Epithelial cell of esophagus (primary cell): ENCODE results near the gene ABCC10.

Experiments
- DNase-seq: peaks from one replicate; pipeline ENCODE4 v3.0.0; 2010; ENCODE audit warnings: low read depth
- H3K4me3 ChIP-seq: 2 replicates; pipeline ENCODE4 v1.5.1; 2011; ENCODE audit warnings: mild to moderate bottlenecking, low read length, control low read depth
- TF ChIP-seq, protein P1 (sequence below): IDR thresholded peaks from 2 replicates; pipeline ENCODE4 v1.5.1; 2011; ENCODE audit warnings: low read depth, mild to moderate bottlenecking, low read length, control low read depth, inconsistent platforms; ENCODE audit not compliant: insufficient read depth; ENCODE audit errors: missing control alignments

ABCC10 gene

DNA sequence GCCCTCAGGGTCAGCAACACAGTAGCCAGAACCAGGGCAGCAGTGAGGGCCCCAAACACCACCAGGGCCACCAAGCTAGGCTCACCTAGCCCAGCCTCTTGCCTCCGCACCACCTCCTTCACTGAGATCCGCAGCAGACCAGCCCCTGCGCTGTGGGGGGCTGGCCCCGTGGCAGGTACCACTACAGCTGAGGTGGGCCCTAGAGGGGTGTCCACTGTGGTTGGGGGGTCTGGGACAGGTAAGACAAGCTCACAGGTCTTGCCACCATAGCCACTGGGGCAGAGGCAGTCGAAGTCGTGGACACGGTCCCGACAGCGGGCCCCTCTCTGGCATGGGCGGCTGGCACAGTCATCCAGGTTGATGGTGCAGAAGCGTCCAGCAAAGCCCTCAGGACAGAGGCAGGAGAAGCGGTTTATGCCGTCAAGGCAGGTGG lies 23.4 kb downstream of the ABCC10 start:
- TF ChIP-seq, protein P1, sequence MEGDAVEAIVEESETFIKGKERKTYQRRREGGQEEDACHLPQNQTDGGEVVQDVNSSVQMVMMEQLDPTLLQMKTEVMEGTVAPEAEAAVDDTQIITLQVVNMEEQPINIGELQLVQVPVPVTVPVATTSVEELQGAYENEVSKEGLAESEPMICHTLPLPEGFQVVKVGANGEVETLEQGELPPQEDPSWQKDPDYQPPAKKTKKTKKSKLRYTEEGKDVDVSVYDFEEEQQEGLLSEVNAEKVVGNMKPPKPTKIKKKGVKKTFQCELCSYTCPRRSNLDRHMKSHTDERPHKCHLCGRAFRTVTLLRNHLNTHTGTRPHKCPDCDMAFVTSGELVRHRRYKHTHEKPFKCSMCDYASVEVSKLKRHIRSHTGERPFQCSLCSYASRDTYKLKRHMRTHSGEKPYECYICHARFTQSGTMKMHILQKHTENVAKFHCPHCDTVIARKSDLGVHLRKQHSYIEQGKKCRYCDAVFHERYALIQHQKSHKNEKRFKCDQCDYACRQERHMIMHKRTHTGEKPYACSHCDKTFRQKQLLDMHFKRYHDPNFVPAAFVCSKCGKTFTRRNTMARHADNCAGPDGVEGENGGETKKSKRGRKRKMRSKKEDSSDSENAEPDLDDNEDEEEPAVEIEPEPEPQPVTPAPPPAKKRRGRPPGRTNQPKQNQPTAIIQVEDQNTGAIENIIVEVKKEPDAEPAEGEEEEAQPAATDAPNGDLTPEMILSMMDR = no peak
- no peak overlapping the region for H3K4me3 ChIP-seq
- DNase-seq = no peak

DNA sequence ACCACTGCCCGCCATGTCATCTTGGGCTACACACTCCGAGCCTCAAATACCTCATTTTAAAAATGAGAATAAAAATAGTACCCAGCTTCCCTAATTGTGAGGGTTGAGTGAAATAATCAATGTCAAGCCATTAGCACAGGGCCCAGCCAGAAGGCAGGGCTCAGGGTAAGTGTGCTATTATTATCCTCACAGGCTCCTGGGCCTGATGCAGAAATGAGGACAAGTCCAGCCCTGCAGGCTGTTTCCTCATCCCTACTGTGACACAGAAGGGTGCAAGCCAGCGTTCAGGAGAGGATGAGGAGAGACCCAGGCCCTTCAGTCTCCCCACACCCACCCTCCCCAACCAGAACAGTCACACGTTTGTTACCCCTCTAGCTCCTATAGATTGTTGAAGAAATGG lies 24.0 kb downstream of the ABCC10 start:
- TF ChIP-seq, protein P1 = no peak
- H3K4me3 ChIP-seq = no peak overlapping the region
- DNase-seq = peak; percentile 73

DNA sequence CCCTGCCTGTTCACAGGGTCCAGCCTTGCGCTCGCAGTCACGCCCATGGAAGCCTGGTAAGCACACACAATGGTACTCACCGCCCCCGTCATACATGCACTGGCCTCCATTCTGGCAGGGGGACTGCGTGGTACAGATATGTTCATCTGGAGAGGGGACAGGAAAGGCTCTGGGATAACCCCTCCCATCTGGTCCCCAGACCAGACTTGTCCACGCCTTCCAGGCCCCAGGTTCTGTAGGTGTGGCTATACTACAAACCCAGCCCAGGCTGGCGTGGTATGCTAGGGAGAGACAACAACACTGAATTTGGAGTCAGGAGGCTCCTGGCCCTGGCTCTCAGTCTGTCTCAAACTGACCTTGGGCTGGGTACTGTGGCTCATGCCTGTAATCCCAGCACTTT lies 24.6 kb downstream of the ABCC10 start:
- no peak overlapping the region for H3K4me3 ChIP-seq
- DNase-seq = no peak
- TF ChIP-seq, protein P1 = no peak

DNA sequence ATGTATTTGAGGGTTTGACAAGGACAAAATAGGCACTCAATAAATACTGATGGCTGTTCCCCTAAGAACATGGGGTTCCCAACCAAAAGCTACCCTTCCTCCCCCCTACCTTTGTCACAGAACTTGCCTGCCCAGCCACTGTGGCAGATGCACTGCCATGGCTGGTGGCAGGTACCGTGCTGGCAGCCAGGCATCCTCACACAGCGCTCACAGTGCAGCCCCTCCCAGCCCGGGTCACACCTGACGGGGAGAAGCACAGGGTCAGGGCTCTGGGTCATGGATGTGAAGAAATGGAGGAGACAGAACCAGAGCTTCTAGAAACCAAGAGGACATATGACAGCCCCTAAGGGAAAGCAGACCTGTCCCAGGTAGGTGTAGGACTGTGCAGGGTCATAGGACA lies 25.6 kb downstream of the ABCC10 start:
- DNase-seq = no peak
- no peak overlapping the region for H3K4me3 ChIP-seq
- TF ChIP-seq, protein P1 = no peak

DNA sequence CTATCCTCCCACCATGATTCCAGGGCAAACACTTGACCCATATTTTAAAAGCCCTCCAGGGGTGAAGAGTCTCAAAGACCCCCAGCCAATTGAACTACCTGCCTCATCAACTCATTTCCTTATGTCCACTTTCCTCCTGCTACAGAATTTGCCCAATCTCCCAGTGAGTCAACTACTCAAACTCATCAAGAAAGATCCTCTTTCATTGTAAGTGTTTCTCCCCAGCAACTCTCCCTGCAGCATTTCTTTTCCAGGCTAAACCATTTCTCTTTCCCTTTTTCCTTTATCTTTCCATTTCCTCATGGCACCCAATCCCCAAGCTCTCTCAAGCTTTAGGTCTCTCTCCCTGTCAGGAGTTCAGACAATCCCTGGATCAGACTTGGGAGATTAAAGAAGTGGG lies 26.5 kb downstream of the ABCC10 start:
- DNase-seq = peak; percentile 41
- H3K4me3 ChIP-seq = peak overlapping the region; percentile 60
- TF ChIP-seq, protein P1 = no peak

DNA sequence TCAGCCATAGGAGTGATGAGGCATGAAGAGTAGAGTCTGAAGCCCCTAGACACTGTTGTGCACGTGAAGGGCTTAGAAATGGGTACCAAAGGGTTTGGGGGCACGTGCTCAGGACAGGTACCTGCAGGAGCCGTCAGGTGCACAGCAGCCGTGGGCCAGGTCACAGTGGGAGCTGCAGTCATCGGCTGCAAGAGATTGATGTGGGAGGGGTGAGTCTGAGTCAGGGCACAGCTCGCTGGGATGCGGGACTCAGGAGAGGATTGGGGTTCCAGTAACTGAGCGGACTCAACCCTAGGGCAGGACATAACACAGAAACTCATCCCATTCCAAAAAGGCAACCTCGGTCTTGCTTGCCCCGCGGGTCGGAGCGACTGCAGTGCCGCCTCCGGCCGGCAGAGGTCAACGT lies 27.0 kb downstream of the ABCC10 start:
- TF ChIP-seq, protein P1 = peak; percentile 73
- peak; percentile 79 for DNase-seq
- H3K4me3 ChIP-seq = peak overlapping the region; percentile 60

DNA sequence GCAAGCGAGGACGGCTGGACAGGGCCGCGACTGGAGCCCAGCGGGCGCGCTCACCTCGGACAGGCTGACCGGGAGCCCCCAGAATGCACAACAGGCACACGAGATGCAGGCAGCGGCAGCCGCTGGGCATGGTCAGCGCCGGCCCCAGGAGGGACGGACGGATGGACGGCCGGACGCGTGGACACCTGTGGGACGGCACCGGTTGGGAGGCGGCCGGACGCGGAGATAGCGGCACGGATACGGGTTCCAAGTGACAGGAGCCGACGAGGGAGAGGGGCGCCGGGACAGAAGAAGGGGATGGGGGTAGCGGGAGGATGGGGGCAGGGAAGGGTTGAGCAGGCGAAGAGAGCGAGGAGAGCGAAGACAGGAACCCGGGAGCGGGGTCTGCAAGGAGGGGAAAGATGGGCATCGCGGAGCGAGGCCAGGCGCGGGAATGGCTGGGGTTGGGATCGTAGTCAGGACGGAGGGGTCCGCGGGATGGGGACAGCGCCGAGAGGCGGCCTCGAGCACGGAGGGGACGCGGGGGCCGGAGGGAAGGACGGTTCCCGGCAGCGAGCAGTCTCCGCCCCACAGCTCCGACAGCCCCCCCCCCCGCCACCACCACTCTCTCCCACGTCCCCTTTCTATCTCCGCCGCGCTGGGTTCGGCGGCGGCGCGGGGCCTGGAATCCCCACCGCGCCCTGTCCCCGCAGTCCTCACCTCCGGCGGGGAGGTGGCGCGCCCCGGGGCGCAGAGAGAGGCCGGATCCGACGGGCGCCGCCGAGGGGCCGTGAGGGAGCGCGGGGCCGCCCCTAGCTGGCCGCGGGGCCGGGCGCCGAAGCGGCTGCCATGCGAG lies 27.6 kb downstream of the ABCC10 start:
- TF ChIP-seq, protein P1 = no peak
- H3K4me3 ChIP-seq = peak overlapping the region; percentile 60

More for the DNA sequence above, 27.6 kb downstream of the ABCC10 start:
- DNase-seq = peak; percentile 8
